Subcutaneous abdominal adipose tissue (tissue), 5 donors: ENCODE measurements around the gene SLFN12L.

ENCODE experiments used
- H3K27ac ChIP-seq: one replicate; pipeline ENCODE4 v1.7.0; 2013; ENCODE audit warnings: low read depth, mild to moderate bottlenecking, inconsistent platforms, low read length, moderate library complexity
- H3K27me3 ChIP-seq, 5 donors: one replicate each; pipeline ENCODE4 v1.7.0; 2013; ENCODE audit warnings: low read length in 5 of 5, inconsistent platforms in 1 of 5; ENCODE audit not compliant: control insufficient read depth in 5 of 5, insufficient read depth in 4 of 5
- H3K36me3 ChIP-seq, 5 donors: one replicate each; pipeline ENCODE4 v1.7.0; 2013; ENCODE audit warnings: low read length in 5 of 5; ENCODE audit not compliant: control insufficient read depth in 5 of 5, insufficient read depth in 5 of 5
- H3K4me1 ChIP-seq, 5 donors: one replicate each; pipeline ENCODE4 v1.7.0; 2013; ENCODE audit warnings: low read length in 5 of 5, mild to moderate bottlenecking in 3 of 5, moderate library complexity in 1 of 5; ENCODE audit not compliant: control insufficient read depth in 5 of 5, insufficient read depth in 5 of 5
- H3K4me3 ChIP-seq, 5 donors: one replicate each; pipeline ENCODE4 v1.7.0; 2013; ENCODE audit warnings: low read length in 5 of 5, low read depth in 1 of 5
- H3K9ac ChIP-seq, 5 donors: one replicate each; pipeline ENCODE4 v1.7.0; 2013; ENCODE audit warnings: low read length in 5 of 5, mild to moderate bottlenecking in 4 of 5, moderate library complexity in 3 of 5
- H3K9me3 ChIP-seq, 5 donors: one replicate each; pipeline ENCODE4 v1.7.0; 2013; ENCODE audit warnings: low read length in 5 of 5; ENCODE audit not compliant: control insufficient read depth in 5 of 5
- donor health status: healthy.
- donor health status: healthy.
- donor health status: healthy.
- donor health status: healthy.
- donor health status: healthy.

The SLFN12L gene

DNA sequence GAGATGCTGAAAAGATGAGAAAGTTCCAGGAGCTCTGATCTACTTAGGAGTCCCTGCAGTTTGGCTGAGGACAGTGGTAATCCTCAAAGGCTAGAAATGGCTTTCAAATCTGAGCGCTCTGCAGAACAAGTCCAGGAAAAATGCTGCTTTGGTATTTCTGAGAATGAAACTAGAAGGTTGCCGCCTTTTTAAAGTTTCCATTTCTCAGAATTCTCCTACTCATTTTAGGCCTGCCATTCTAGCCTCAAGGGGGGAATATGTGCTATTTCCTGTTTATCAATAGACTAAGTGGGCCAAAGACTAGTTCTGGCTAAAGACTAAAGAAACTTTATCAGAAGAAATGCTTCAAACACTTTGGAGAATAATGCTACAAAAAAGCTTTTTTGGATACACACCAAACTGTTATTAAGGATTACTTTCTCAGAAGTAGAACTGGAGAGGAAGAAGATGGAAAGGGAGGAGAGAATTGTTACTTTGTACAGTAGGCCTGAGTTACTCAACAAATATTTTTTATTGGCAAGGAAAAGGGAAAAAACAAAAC, at the start of gene SLFN12L:
Gene SLFN12L (minus strand): TSS at position 78 of the 541 bp plus-strand sequence. CDS start 15,314 bp downstream, outside the sequence.
- H3K9me3 ChIP-seq = no peaks in the 10 kb centered on the region
- no peaks in the 10 kb centered on the region for H3K36me3 ChIP-seq
- H3K4me1 ChIP-seq = peaks cover 0 to 70% (median 32%) of the 10 kb centered on the region in 5 donors
- no peaks in the 10 kb centered on the region for H3K27me3 ChIP-seq
- H3K9ac ChIP-seq = peak within 1 kb of the TSS in 4 of 5 donors; percentile 31 to 72 (median 44)
- H3K4me3 ChIP-seq = peak within 1 kb of the TSS in 4 of 5 donors; percentile 35 to 53 (median 46)
- H3K27ac ChIP-seq = peak within 1 kb of the TSS; percentile 73

DNA sequence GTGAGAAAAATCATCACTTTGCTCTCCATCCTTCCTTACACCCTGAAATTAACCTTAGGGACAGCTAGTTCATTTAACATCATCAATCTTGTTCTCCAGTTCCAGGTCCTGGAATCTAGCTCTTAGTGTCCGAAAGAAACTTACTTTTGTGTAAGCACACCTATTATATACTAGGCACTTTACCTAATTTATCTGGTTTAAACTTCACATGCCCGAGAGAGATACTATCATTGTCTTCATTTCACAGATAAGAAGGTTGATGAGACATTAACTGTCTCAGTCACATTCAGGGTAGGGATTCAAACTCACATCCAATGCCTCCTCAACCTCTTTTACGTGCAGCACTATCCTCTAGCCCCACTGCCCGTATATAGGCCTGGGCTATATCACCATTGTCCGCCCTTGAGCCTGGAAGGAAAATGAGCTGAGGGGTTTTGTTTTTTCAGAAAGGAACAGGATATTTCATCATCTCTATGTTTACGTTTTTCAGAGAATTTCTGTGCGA, 49.1 kb upstream of the SLFN12L start:
- no peaks in the 10 kb centered on the region for H3K9me3 ChIP-seq
- peaks cover 0 to 27% (median 23%) of the 10 kb centered on the region in 5 donors for H3K4me1 ChIP-seq
- H3K27ac ChIP-seq = peak overlapping the region; percentile 79
- H3K36me3 ChIP-seq = no peaks in the 10 kb centered on the region
- no peaks in the 10 kb centered on the region for H3K27me3 ChIP-seq
- peak overlapping the region in 4 of 5 donors; percentile 89 to 99 (median 95) for H3K9ac ChIP-seq
- peak overlapping the region; percentile 95 to 100 (median 99) for H3K4me3 ChIP-seq

DNA sequence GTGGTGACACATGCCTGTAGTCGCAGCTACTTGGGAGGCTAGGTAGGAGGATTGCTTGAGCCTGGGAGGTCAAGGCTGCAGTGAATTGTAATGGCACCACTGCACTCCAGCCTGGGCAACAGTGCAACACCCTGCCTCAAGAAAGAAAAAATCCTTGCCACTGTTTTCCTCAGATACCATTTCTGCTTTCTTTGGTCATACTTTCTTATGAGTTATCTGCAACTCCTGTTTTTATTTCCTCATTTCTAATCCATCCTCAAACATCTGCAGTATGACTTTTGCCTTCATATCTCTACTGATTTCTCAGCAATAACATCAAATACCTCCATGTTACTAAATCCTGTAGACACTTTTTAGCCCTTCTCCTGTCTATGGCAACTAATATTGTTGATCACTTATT, 46.6 kb upstream of the SLFN12L start:
- Histone ChIP-seq H3K4me3 (no peak overlapping the region), H3K27me3 (no peaks in the 10 kb centered on the region), H3K27ac (no peak overlapping the region), H3K9ac (no peak overlapping the region), H3K36me3 (no peaks in the 10 kb centered on the region), H3K4me1 (peaks cover 0 to 26% (median 24%) of the 10 kb centered on the region in 5 donors), H3K9me3 (no peaks in the 10 kb centered on the region)

DNA sequence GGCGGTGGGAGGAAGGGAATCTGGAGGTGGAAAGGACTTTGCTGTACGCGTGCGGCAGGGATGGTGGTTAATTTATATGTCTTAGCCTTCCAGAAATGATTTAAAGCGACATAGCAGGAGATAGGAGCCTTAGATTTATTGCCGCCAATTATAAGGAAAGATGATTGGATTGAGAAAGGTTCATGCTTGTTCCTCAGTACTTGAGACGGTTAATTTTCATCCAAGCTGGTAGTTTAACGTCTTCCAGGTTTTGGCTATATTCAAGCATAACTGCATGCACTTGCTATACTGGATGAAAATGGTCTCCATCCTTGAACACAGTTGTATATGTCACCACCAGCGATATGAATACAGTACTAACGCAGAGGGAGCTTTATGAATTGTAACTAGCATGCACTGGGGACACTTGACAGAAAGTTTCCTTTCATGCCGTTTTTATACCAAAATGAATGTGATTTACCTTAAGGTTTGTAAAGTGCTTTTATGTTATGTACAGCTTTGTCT, 41.5 kb upstream of the SLFN12L start:
- peaks cover 8 to 21% (median 19%) of the 10 kb centered on the region in 5 donors for H3K4me1 ChIP-seq
- peak overlapping the region; percentile 82 to 90 (median 86) for H3K9ac ChIP-seq
- no peaks in the 10 kb centered on the region for H3K27me3 ChIP-seq
- H3K36me3 ChIP-seq = peaks cover 8 to 18% (median 11%) of the 10 kb centered on the region in 5 donors
- peak overlapping the region; percentile 88 for H3K27ac ChIP-seq
- no peaks in the 10 kb centered on the region for H3K9me3 ChIP-seq
- peak overlapping the region; percentile 73 to 94 (median 92) for H3K4me3 ChIP-seq

DNA sequence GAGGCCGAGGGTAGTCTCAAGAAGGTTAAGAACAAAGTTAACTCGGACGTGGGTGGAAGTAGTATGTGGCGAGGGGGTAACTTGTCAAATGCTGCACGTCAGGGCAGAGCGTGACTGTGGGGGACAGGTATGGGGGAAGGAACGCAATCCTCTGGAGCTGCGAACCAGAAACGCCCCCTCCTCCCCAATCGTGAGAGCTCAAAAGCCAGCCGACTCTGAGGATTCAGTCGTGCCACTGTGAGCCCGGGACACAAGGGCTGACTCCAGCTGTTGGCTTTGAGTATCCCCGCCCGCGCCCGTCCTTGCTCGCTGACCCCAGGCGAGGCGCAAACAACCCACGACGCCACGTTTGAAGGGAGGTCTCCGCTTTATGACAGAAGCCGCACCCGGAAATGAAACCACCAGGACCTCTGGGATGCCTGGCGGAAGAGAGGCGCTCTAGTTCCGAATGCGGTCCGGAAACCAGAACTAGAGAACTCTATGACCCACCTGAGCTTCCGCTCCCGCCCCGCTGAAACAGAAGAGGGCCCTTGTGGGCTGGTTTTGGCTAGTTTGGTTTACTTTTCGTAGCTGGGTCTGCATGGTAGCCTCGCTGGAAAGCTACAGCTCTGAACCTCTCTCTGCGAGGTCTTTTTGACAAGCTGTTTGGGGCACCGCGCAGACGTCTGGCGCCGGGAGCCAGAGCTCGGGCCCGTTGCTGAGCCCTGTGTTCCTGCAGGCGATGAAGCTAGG, 40.9 kb upstream of the SLFN12L start, which contains the start of gene PEX12:
Gene PEX12 (minus strand): TSS at position 375 of the 732 bp plus-strand sequence. CDS start 550 bp downstream, outside the sequence.
- peak within 1 kb of the TSS; percentile 82 to 90 (median 86) for H3K9ac ChIP-seq
- no peaks in the 10 kb centered on the region for H3K9me3 ChIP-seq
- H3K27me3 ChIP-seq = no peaks in the 10 kb centered on the region
- peak within 1 kb of the TSS; percentile 73 to 94 (median 92) for H3K4me3 ChIP-seq
- H3K4me1 ChIP-seq = peaks cover 8 to 21% (median 19%) of the 10 kb centered on the region in 5 donors
- H3K27ac ChIP-seq = peak within 1 kb of the TSS; percentile 88
- peaks cover 8 to 21% (median 11%) of the 10 kb centered on the region in 5 donors for H3K36me3 ChIP-seq

DNA sequence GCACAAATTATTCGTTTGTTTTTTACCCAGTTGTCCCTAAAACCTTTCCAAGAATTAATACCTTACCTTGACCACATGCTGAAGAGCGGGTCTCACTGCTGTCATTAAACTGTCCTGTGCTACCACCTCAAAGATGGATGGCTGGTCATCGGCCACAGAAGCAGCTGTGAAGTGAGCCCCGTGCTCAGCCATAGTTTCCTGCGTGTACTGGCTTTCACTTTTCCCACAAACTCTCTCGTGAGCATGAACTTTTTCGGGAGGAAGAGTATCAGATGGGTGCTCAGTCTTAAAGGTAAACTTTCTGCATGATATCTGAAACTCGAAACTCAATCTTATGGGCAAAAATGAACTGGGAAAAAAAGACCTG, 40.3 kb upstream of the SLFN12L start:
- Histone ChIP-seq H3K4me1 (peaks cover 8 to 21% (median 19%) of the 10 kb centered on the region in 5 donors), H3K27me3 (no peaks in the 10 kb centered on the region), H3K27ac (peak overlapping the region; percentile 88), H3K9ac (peak overlapping the region; percentile 82 to 90 (median 86)), H3K9me3 (no peaks in the 10 kb centered on the region), H3K36me3 (peaks cover 8 to 21% (median 11%) of the 10 kb centered on the region in 5 donors), H3K4me3 (peak overlapping the region; percentile 73 to 94 (median 92))

DNA sequence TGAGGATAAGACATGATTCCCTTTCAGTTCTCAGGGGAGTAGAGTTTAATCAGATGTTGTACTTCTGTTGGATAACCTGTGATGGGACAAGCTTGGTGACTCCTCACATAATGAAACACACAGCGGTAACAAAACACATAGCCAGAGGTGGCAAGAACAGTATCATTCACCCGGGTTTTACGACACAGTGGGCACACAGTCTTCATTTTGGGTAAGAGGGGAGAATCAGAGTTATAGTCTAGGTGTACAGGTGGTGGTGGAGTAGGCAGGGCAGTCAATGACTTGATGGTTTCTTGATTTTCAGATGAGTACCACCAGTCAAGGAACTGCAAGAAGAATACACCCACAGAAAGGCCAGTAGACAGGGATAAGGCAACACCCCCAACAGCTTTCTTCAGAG, 38.3 kb upstream of the SLFN12L start:
- no peak overlapping the region for H3K4me3 ChIP-seq
- no peaks in the 10 kb centered on the region for H3K9me3 ChIP-seq
- peaks cover 8 to 21% (median 11%) of the 10 kb centered on the region in 5 donors for H3K36me3 ChIP-seq
- no peak overlapping the region for H3K27ac ChIP-seq
- peaks cover 8 to 21% (median 19%) of the 10 kb centered on the region in 5 donors for H3K4me1 ChIP-seq
- no peak overlapping the region for H3K9ac ChIP-seq
- H3K27me3 ChIP-seq = no peaks in the 10 kb centered on the region

DNA sequence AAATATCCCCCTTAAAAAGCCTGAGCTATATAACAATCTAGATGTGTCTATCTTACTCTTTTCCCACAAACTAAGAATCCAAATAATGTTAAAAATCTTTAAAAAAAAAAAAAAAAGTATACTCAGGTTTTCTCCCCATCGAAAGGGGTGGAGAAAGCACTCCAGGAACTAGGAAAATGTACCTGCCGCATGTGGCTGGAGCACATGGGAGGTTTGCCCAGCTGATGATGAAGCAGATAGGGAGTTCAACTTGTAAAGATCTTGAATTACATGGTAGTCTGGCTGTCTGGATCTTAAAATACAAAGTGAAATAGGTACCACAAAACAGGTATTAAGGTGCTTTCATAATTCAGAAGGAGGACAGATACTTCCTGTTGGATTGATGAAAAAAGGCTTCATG, 31.9 kb upstream of the SLFN12L start:
- H3K9me3 ChIP-seq = no peaks in the 10 kb centered on the region
- H3K36me3 ChIP-seq = peaks cover 0 to 5% (median 0%) of the 10 kb centered on the region in 5 donors
- no peaks in the 10 kb centered on the region for H3K27me3 ChIP-seq
- peak overlapping the region in 2 of 5 donors; percentile 11 to 37 for H3K9ac ChIP-seq
- H3K4me3 ChIP-seq = no peak overlapping the region
- H3K27ac ChIP-seq = no peak overlapping the region
- peaks cover 2 to 28% (median 21%) of the 10 kb centered on the region in 5 donors for H3K4me1 ChIP-seq

DNA sequence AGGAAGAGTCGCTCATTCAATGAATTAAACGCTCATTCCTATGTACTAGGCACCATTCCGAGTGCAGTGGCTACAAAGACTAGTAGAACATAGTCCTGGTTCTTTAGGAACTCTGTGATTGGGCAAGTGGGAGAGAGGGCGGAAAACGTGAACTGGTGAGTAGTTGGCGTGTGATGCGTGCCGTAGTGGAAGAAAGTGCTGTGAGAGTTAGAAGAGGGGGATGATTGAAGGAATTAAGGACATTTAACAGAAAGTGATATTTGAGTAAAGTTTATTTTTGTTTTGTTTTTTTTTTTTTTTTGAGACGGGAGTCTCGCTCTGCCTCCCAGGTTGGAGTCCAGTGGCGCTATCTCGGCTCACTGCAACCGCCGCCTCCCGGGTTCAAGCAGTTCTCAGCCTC, 31.1 kb upstream of the SLFN12L start:
- H3K27me3 ChIP-seq = no peaks in the 10 kb centered on the region

More for the DNA sequence above, 31.1 kb upstream of the SLFN12L start:
- H3K4me3 ChIP-seq = peak overlapping the region; percentile 87 to 98 (median 93)
- H3K36me3 ChIP-seq = peaks cover 0 to 2% (median 0%) of the 10 kb centered on the region in 5 donors
- peak overlapping the region; percentile 78 for H3K27ac ChIP-seq
- no peaks in the 10 kb centered on the region for H3K9me3 ChIP-seq
- H3K9ac ChIP-seq = peak overlapping the region; percentile 80 to 95 (median 94)
- H3K4me1 ChIP-seq = peaks cover 2 to 28% (median 21%) of the 10 kb centered on the region in 5 donors
